ENCODE data around the gene SLC17A4.
A peak's percentile ranks its signal among the peaks of the same experiment; 100 is the strongest.

SLC17A4 gene

DNA sequence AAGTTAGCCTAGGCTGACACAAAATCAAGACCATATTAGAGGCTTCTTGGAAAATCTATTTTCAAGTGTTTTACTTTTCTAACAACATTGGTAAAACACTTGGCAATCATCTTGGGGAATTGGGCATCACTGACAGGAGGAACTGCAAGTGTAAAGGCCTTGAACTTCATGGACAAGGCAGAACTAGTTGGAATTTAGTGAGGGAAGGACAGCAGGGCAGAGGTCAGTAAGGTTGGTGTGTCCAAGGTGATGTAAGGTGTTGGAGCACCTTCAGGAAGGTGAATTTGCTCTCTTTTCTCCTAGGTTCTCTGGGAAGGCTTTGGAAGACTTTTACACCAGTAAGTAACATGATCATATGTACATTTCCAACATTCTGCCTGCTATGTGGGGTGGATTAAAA, 1.5 kb upstream of the SLC17A4 start:
- DNase-seq = no peak

DNA sequence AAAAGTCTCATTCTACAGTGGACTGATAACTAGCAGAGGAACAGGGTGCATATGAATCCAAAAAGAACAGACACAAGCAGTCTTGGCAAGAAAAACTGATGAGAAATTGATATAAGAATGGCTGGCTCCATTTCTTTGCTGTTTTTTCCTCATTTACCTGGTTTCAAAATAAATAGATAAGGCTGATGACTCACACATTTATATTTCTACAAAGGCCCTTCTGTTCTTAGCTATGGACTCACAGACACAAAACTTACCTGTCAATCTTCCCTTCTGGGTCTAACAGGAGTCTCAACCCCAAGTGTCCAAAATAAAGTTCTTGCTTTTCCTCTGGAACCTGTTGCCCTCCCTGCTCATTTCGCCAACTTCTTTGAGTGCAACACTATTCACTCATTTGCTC, 941 bp downstream of the SLC17A4 start:
- no peak for DNase-seq

DNA sequence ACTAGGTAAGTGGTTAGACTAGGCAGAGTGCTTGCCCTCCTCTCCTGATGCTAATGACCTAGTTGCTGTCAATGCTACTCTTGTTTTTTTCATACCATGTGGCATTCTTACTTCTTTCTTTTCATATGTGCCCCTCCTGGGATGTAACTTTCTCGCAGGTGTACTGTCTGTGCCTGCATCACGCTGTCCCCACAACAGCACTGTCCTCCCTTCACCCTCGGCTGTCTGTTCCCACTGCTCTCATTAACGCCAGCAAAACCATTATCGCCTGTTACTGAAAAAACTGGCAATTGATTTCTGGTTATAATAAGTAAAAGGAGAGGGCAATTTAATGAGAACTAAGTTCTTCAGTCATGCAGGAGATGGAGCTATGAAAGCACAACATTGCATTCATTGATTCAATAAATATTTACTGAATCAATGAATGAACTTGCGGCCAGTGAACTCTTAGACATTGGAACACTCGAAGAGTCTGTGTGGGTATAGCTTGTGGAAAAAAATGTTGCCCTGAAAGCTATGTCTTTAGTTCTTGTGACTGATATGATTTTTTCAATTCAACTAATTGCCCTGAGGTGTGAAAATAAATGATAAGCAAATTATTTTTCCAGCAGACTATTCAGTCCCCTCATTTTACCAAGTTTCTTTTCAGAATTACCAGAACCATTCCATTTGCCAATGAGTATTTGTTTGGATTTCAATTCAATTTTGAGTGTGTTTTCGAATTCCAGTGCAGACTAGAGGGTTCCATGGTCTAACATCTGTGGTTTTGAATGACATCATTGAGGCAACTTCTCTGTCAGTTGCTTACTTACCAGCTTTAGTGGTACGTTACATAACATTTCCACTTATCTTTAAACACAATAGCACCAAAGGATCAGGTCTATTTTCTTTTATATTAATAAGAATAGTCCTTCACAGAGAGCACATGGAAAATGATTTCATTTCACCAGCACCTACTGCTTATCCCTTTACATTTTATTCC, 2.1 kb downstream of the SLC17A4 start:
- DNase-seq = no peak

GRCh38 chr6:25757936-25758642, 3.5 kb downstream of the SLC17A4 start:
- DNase-seq = no peak

DNA sequence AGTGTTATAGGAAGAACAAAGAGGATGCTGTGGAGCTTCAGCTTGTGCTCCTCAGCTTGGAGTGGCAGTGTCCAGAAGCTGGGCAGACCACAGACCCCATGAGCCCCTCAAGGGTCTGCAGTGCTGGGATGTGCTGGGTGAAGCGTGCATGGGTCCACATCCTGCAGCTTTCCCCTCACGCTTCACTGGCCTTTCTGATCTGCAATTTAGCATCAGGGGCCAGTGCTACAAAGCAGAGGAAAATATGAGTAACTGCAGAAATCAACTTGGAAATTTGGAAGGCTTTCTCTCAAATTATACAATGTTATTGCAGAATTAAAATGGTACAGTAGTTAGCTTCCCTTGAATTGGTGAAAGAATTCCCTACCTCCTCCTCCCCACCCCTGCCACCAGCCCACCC, 10.1 kb downstream of the SLC17A4 start:
- DNase-seq = no peak

GRCh38 chr6:25768566-25768965, 14.0 kb downstream of the SLC17A4 start:
- DNase-seq = no peak

- no peak for DNase-seq
Observed at GRCh38 chr6:25769983-25770382, 15.4 kb downstream of the SLC17A4 start.

DNA sequence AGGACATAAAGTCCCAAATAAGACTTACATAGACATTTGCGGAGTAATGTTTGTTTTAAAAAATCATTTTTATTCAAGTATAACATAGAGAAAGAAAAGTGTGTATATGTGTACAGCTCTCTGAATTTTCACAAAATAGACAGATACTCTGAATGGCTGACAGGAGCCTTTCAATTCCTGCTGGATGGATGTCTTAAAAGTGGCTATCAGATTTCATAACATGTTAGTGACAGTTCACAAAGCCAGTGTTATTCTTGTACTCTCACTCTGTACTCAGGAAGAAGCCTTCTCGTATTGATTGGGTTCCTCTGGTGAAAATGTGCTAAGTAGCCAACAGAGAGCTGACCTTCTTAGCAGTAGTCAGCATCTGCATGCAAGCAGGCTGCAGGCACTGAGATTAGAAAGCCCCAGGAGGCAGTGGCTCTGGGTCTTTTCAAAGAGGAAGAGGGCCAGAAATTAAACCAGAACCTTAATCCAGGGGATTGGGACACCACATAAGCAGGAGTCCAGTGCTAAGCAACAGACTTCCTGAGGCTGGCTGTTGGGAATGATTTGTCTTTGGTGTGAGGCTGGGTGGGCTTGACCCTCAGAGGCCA, 19.7 kb downstream of the SLC17A4 start:
- no peak for DNase-seq

DNA sequence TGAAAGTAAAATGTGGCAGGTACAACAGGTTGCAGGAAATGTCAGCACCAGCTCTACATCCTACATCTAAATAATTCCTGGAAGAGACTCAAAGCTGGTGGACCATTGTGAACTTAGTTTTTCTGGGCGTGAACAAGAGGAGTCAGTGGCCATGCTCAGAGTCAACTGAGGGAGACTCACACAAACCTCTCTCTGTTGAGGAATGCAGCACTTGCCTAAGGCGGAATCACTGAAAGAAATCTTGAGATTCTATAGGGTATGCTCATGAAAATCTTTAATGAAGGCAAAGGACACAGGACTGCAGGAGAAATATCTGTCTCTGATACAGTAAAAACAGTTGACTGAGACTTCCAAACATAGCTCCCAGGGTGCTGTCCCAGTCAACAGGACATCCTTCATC, 22.5 kb downstream of the SLC17A4 start:
- DNase-seq = no peak

GRCh38 chr6:25777856-25778649, 23.5 kb downstream of the SLC17A4 start:
- DNase-seq = no peak

- no peak for DNase-seq
Observed at GRCh38 chr6:25781134-25781533, 26.6 kb downstream of the SLC17A4 start.

DNA sequence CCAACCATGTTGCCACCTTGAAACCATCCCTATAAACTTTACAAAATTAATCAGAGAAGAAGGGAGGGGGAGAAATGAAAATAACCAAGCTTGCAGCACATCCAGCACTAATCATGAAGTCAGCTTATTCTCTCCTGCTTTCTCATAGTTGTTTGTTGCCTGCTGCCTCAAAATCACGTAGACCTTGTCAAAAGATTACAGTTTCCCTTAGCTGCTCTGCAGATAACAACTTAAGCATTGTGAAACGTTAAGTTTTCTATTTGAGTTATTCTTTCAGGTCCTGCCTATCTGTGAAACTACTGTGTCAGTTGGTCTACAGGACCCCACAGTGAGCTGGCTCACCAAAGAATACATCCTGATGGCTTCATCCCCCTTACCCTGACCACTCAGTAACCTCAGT, 32.9 kb downstream of the SLC17A4 start:
- no peak for DNase-seq

GRCh38 chr6:25788305-25788922, 33.9 kb downstream of the SLC17A4 start:
- peak in 2 of 4 experiments; percentile 10 to 13 for DNase-seq

GRCh38 chr6:25789475-25789874, 34.9 kb downstream of the SLC17A4 start:
- no peak for DNase-seq

DNA sequence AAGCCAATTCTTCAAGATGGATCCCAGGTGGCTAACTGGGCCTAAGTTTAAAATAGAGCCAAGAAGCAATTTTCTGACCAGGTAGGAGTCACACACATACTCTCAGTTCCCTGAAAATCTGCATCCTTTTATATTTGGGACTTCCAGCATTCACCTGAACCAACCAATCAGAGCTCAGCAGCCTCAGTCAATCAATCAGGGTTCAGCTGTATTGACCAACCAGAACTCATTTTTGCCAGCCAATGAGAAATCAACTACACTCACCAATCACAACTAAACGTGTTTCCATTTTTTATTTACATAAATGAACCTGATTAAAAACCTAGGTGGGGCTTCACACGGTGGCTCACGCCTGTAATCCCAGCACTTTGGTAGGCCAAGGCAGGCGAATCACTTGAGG, 37.5 kb downstream of the SLC17A4 start:
- DNase-seq = no peak

- no peak for DNase-seq
Observed at GRCh38 chr6:25793970-25794369, 39.4 kb downstream of the SLC17A4 start.

GRCh38 chr6:25794784-25795183, 40.2 kb downstream of the SLC17A4 start:
- DNase-seq = no peak

- no peak for DNase-seq
Observed at GRCh38 chr6:25801436-25801835, 46.9 kb downstream of the SLC17A4 start.

DNA sequence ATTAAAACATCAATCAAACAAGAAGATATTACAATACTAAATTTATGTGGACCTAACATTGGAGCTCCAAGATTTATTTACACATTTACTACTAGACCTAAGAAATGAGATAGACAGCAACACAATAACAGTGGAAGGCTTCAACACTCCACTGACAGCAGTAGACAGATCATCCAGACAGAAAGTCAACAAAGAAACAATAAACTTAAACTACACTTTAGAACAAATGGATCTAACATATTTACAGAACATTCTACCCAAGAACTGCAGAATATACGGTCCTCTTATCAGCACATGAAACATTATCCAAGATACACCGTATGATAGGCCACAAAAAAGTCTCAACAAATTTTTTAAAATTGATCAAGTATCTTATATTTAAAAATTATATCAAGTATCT, 50.3 kb downstream of the SLC17A4 start:
- DNase-seq = no peak

DNA sequence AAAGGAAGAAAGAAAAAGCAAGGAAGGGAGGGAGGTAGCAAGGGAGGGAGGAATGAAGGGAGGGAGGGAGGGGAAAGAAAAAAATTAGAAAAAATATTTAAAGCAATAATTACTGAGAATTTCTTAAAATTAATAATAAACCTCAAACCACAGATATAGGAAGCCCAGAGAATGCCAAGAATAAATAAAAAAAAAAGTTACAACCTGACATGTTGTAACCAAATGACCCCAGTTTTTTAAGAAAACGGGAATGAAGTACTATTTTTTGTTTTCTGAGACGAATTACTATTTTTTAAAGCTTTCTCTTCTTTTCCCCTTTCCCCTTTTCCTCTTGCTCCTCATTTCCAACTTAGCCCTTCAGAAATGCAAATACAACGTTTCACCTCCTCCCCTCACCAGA, 60.7 kb downstream of the SLC17A4 start:
- no peak for DNase-seq

- DNase-seq = no peak
Observed at GRCh38 chr6:25816252-25816651, 61.7 kb downstream of the SLC17A4 start.

DNA sequence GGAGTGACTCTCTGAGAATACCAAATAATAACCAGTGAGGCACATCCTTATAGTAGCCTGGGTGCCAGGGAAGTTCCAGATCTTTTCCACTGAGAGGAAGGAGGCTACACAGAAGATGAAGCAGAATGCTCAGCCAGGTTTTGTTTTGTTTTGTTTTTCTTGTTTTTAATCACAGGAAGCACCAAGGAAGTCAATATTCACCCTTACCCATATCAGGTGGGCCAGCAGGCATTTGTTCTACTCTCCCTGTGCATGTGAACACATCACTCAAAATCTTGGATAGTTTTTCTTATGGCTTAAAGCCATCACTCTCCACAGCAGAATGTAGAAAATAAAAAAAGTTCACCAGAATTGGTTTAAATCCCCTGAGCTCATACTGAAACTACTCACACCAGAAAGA, 66.8 kb downstream of the SLC17A4 start:
- no peak for DNase-seq

Measured in activated CD4-positive, CD25-positive, alpha-beta regulatory T cell (primary cell).